Neural progenitor cell (in vitro differentiated cells): ENCODE results near the gene ZNF154. TPM values are rescaled to one million over a fixed set of nuclear protein-coding genes. Genes with fewer than 3 reads are reported as not detected.
A peak's percentile ranks its signal among the peaks of the same experiment; 100 is the strongest.

ENCODE experiments used
- DNase-seq: peaks from one replicate; pipeline ENCODE4 v3.0.0-alpha.2; 2016; ENCODE audit warnings: low spot score
- H2AFZ ChIP-seq: fragments of 200-600 bp; sonication (generic); replicated peaks from 2 replicates; pipeline ENCODE4 v1.6.1; 2016; ENCODE audit warnings: antibody characterized with exemption
- H3F3A ChIP-seq: fragments of 200-600 bp; sonication (generic); 2 replicates; pipeline ENCODE4 v1.6.1; 2016; ENCODE audit warnings: antibody characterized with exemption, low read depth
- H3K27ac ChIP-seq: fragments of 200-600 bp; sonication (generic); 2 replicates; pipeline ENCODE4 v1.5.1; 2016; ENCODE audit warnings: mild to moderate bottlenecking
- H3K27me3 ChIP-seq: fragments of 200-600 bp; sonication (generic); 2 replicates; pipeline ENCODE4 v1.6.1; 2016; ENCODE audit warnings: mild to moderate bottlenecking, moderate library complexity
- H3K36me3 ChIP-seq: fragments of 200-600 bp; sonication (generic); 2 replicates; pipeline ENCODE4 v1.5.1; 2016
- H3K4me1 ChIP-seq: fragments of 200-600 bp; sonication (generic); 2 replicates; pipeline ENCODE4 v1.6.1; 2016; ENCODE audit warnings: mixed run types
- H3K4me2 ChIP-seq: fragments of 200-600 bp; sonication (generic); 2 replicates; pipeline ENCODE4 v1.6.1; 2016
- H3K4me3 ChIP-seq: fragments of 200-600 bp; sonication (generic); 2 replicates; pipeline ENCODE4 v1.5.1; 2016
- H3K79me2 ChIP-seq: fragments of 200-600 bp; sonication (generic); 2 replicates; pipeline ENCODE4 v1.6.1; 2016; ENCODE audit warnings: low read depth
- H3K9ac ChIP-seq: fragments of 200-600 bp; sonication (generic); 2 replicates; pipeline ENCODE4 v1.6.1; 2016
- H3K9me3 ChIP-seq: fragments of 200-600 bp; sonication (generic); 2 replicates; pipeline ENCODE4 v1.5.1; 2016; ENCODE audit warnings: low read depth
- H4K20me1 ChIP-seq: fragments of 200-600 bp; sonication (generic); 2 replicates; pipeline ENCODE4 v1.6.1; 2016; ENCODE audit warnings: low read depth
- H3K27ac Mint-ChIP-seq: 3 replicates; pipeline ENCODE4 v1.8.0; 2021; ENCODE audit warnings: mixed read lengths
- H3K27me3 Mint-ChIP-seq: 2 replicates; pipeline ENCODE4 v1.8.0; 2022; ENCODE audit warnings: low read depth, mild to moderate bottlenecking, inconsistent platforms, moderate library complexity, mixed read lengths; ENCODE audit not compliant: insufficient read depth
- H3K36me3 Mint-ChIP-seq: 3 replicates; pipeline ENCODE4 v1.8.0; 2021; ENCODE audit warnings: mixed read lengths
- H3K4me1 Mint-ChIP-seq: 3 replicates; pipeline ENCODE4 v1.8.0; 2021; ENCODE audit warnings: mixed read lengths
- H3K4me3 Mint-ChIP-seq: 3 replicates; pipeline ENCODE4 v1.8.0; 2021; ENCODE audit warnings: mild to moderate bottlenecking, moderate library complexity, mixed read lengths
- H3K9me3 Mint-ChIP-seq: 3 replicates; pipeline ENCODE4 v1.8.0; 2020; ENCODE audit warnings: mixed read lengths
- CTCF ChIP-seq: fragments of 200-600 bp; sonication (generic); IDR thresholded peaks from 2 replicates; pipeline ENCODE4 v1.5.1; 2017; ENCODE audit warnings: antibody characterized with exemption, mild to moderate bottlenecking
- EZH2 ChIP-seq: fragments of 200-600 bp; sonication (generic); IDR thresholded peaks from 2 replicates; pipeline ENCODE4 v1.6.1; 2017; ENCODE audit warnings: antibody characterized with exemption, mild to moderate bottlenecking, moderate library complexity
- EZH2phosphoT487 ChIP-seq: fragments of 200-600 bp; sonication (generic); IDR thresholded peaks from 2 replicates; pipeline ENCODE4 v1.6.1; 2017; ENCODE audit warnings: antibody characterized with exemption
- total RNA-seq: library from RNA; depleted of rRNA; stranded (reverse); fragments of >200 nt; gene quantifications from 2 replicates; pipeline ENCODE4 v1.2.3, GENCODE V29; 2015; ENCODE audit warnings: low replicate concordance

ZNF154 gene
- total RNA-seq, 1 donor from 2014 or later = 17.3 TPM

GRCh38 chr19:57656346-57656745 lies 52.7 kb downstream of the ZNF154 start:
- H3K36me3 Mint-ChIP-seq = peaks cover 2% of the 10 kb centered on the region

GRCh38 chr19:57655443-57655842 lies 53.6 kb downstream of the ZNF154 start:
- Histone ChIP-seq H4K20me1 (no peaks in the 10 kb centered on the region), H3K36me3 (no peaks in the 10 kb centered on the region), H3K4me3 (no peak overlapping the region), H3K4me2 (no peak overlapping the region), H3K27me3 (peaks cover 43% of the 10 kb centered on the region), H3K27ac (no peak overlapping the region), H3K4me1 (no peaks in the 10 kb centered on the region), H3K9me3 (no peaks in the 10 kb centered on the region), H2AFZ (no peak overlapping the region), H3K9ac (no peak overlapping the region), H3K79me2 (no peaks in the 10 kb centered on the region), H3F3A (no peaks in the 10 kb centered on the region)
- TF ChIP-seq EZH2 = no peak
- TF ChIP-seq CTCF = no peak
- TF ChIP-seq EZH2phosphoT487 = no peak
- Mint-ChIP-seq H3K27me3 (peaks cover 10% of the 10 kb centered on the region), H3K36me3 (peaks cover 2% of the 10 kb centered on the region), H3K27ac (no peak overlapping the region), H3K9me3 (peaks cover 36% of the 10 kb centered on the region), H3K4me1 (no peaks in the 10 kb centered on the region), H3K4me3 (no peak overlapping the region)
- DNase-seq = no peak

More at GRCh38 chr19:57656346-57656745, 52.7 kb downstream of the ZNF154 start:
- H2AFZ ChIP-seq = no peak overlapping the region
- Mint-ChIP-seq H3K27me3 (peaks cover 9% of the 10 kb centered on the region), H3K4me3 (peak overlapping the region; percentile 10), H3K4me1 (no peaks in the 10 kb centered on the region), H3K27ac (no peak overlapping the region), H3K9me3 (peaks cover 34% of the 10 kb centered on the region)
- no peak overlapping the region for H3K27ac ChIP-seq
- H3K27me3 ChIP-seq = peaks cover 52% of the 10 kb centered on the region
- no peak for DNase-seq
- no peaks in the 10 kb centered on the region for H3F3A ChIP-seq
- no peak for TF ChIP-seq EZH2phosphoT487
- no peak for TF ChIP-seq CTCF
- no peak for TF ChIP-seq EZH2
- H3K4me2 ChIP-seq = no peak overlapping the region
- H3K9me3 ChIP-seq = no peaks in the 10 kb centered on the region
- H3K9ac ChIP-seq = no peak overlapping the region
- H4K20me1 ChIP-seq = no peaks in the 10 kb centered on the region
- H3K4me1 ChIP-seq = no peaks in the 10 kb centered on the region
- no peaks in the 10 kb centered on the region for H3K79me2 ChIP-seq
- H3K4me3 ChIP-seq = no peak overlapping the region
- H3K36me3 ChIP-seq = no peaks in the 10 kb centered on the region

- no peaks in the 10 kb centered on the region for H3K4me1 ChIP-seq
- H3K9ac ChIP-seq = no peak overlapping the region
- no peak overlapping the region for H2AFZ ChIP-seq
- Mint-ChIP-seq H3K27ac (no peak overlapping the region), H3K36me3 (peaks cover 2% of the 10 kb centered on the region), H3K27me3 (peaks cover 12% of the 10 kb centered on the region), H3K9me3 (peaks cover 39% of the 10 kb centered on the region), H3K4me1 (no peaks in the 10 kb centered on the region), H3K4me3 (no peak overlapping the region)
- H3K27me3 ChIP-seq = peaks cover 26% of the 10 kb centered on the region
- H3K4me3 ChIP-seq = no peak overlapping the region
- no peak overlapping the region for H3K27ac ChIP-seq
- no peak for DNase-seq
- no peak for TF ChIP-seq CTCF
- no peak for TF ChIP-seq EZH2phosphoT487
- no peak for TF ChIP-seq EZH2
- H3K4me2 ChIP-seq = no peak overlapping the region
- no peaks in the 10 kb centered on the region for H3F3A ChIP-seq
- no peaks in the 10 kb centered on the region for H4K20me1 ChIP-seq
- no peaks in the 10 kb centered on the region for H3K79me2 ChIP-seq
- H3K9me3 ChIP-seq = no peaks in the 10 kb centered on the region
- H3K36me3 ChIP-seq = no peaks in the 10 kb centered on the region
Measured at GRCh38 chr19:57653689-57654088, 55.3 kb downstream of the ZNF154 start.
